Left ventricle myocardium superior (tissue), 1 donor: ENCODE data around the gene PRX. TPM values are rescaled to one million over a fixed set of nuclear protein-coding genes. Genes with fewer than 3 reads are reported as not detected.

ENCODE experiments used
- ATAC-seq: fragments of 200-7000 bp; cut with Tn5 transposase; one replicate; pipeline ENCODE4 v1.9.1; 2020; ENCODE audit warnings: mild to moderate bottlenecking, moderate library complexity
- DNase-seq: peaks from one replicate; pipeline ENCODE4 v3.0.0-alpha.2; 2020
- intact Hi-C: fragments of 100-400 bp; cut with micrococcal nuclease; formaldehyde crosslinking; loops from one replicate; pipeline ENCODE4 v1.11.0; 2022
- total RNA-seq: library from RNA; stranded (reverse); fragmentation: NEBNext Ultra II Directional; extraction: Animal tissue kit (Norgen Biotek cat#: 25700); gene quantifications from one replicate; pipeline ENCODE4 v1.2.1, GENCODE V29; 2021
- donor health status: DM: no; HTN: yes; CAD: no; lungs with severe emphysema.

Gene PRX
- total RNA-seq, 1 donor from 2014 or later: 4.1 TPM

GRCh38 chr19:40395956-40396355 is 17.2 kb downstream of the PRX start:
- DNase-seq (no peak), ATAC-seq (no peak)
- intact Hi-C loops: no loop called here

- intact Hi-C loops: no loop called here
- no peak for DNase-seq
- no peak for ATAC-seq
Measured at GRCh38 chr19:40394816-40395210, 18.4 kb downstream of the PRX start.

- intact Hi-C loops: no loop called here
- DNase-seq: no peak
- ATAC-seq: no peak
Measured at GRCh38 chr19:40393894-40394815, 19.0 kb downstream of the PRX start.

GRCh38 chr19:40392894-40393517 is 20.2 kb downstream of the PRX start:
- DNase-seq (no peak), ATAC-seq (peak; percentile 47)
- intact Hi-C loops: no loop called here

DNA sequence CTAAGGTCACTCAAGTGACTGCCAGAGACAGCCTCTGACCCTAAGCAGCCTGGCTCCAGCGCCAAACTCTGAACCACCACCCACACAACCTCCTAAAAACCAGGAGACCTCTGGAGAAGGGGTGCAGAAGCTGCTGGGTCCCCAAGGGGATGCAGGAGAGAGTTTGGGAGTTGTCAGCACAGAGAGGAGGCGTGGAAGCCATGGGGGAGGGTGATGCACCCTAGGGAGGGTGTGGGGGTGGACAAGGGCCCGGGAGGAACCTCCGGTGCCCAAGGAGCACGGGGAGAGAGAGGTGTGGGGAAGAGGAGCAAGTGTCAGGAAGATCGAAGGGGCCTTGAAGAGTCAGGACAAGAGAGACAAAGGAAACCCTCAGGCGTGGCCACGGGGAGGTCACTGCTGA is 21.1 kb downstream of the PRX start:
- no peak for DNase-seq
- intact Hi-C loops: no loop called here
- ATAC-seq: no peak

DNA sequence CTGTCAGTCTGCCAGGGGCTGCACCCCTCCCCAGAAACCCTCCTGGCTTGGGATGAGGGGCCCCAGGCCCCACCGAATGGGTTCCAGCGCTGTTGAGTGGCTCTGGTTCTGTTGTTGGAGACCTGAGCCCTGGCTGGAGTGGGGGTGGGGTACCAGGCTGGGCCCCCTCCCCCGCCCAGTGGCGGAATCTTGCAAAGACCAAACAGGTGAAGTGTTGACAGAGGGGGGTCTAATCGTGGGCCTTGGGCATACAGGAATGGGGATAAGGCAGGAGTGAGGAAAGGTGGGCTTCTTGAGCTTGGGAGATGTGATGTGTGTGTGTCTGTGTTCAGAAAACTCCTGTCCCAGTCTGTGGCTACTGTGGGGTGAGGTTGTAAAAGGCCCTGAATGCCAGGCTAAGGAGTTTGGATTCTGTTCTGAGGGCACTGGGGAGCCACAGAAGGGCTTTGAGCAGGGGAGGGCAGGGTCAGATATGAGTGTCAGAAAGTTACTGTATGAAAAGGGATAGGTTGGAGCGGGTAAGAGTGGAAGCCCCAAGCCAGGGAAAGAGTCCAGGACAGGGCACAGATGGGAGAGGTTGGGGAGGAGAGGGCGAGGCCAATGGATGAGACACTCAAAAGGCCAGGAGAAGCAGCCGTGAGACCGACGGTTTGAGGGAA is 23.0 kb downstream of the PRX start, which contains the start of gene HIPK4:
TSS of gene HIPK4 (minus strand) at position 98 of the 659 bp plus-strand sequence. CDS start 279 bp downstream, outside the sequence.
- no peak for ATAC-seq
- intact Hi-C loops: no loop called here
- DNase-seq: no peak

DNA sequence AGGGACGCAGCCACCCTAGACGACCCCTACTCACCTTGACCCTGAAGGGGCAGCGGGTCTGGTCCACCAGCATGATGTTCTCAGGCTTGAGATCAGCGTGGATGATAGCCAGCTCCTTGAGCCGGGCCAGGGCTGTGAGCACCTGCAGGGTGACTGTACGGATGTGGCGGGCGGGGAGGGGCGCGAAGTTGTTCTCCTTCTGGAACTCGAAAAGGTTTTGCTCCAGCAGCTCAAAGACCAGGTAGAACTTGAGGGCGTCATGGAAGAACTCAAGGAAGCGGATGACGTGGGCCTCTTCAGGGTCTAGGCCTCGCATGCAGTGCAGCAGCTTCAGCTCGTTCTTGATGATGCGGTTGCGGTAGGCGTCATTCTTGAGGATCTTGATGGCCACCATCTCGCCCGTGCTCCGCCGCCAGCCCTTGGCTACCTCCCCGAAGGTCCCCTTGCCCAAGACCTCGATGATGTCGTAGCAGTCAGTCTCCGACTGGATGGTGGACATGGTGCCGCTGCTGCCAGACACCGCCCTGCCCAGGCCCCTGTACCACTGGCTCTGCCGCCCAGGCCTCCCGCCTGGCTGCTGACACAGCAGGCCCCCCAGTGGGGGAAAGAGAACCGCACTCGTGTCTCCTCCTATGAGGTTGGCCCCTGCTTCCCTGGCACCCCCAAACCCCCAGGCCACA is 23.6 kb downstream of the PRX start:
- ATAC-seq: no peak
- intact Hi-C loops: no loop called here
- no peak for DNase-seq

GRCh38 chr19:40388481-40388880 is 24.7 kb downstream of the PRX start:
- intact Hi-C loops: no loop called here
- ATAC-seq: no peak
- no peak for DNase-seq

DNA sequence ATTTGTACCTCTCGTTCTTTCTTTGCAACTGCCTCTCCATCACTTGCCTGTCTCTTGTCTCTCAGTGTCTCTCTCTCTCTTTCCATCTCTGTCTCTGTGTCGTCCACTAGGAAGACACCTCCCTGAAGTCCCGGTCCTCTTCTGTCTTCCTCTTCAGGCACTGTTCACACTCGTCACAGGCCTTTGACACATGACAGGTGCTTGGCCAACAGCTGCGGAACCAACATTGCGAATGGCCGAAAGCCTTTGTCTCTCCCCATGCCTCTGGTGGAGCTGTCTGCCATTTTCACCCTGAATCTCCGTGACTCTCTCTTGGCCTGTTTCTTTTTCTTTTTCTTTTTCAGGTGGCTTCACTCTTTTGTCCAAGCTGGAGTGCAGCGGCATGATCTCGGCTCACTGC is 26.0 kb downstream of the PRX start:
- ATAC-seq (no peak), DNase-seq (no peak)
- intact Hi-C loops: no loop called here

GRCh38 chr19:40383668-40384248 is 29.4 kb downstream of the PRX start:
- DNase-seq (no peak), ATAC-seq (no peak)
- intact Hi-C loops: no loop called here

GRCh38 chr19:40381321-40381720 is 31.9 kb downstream of the PRX start:
- intact Hi-C loops: no loop called here
- DNase-seq: no peak
- no peak for ATAC-seq

- DNase-seq (no peak), ATAC-seq (no peak)
- intact Hi-C loops: no loop called here
Measured at GRCh38 chr19:40380199-40381037, 32.8 kb downstream of the PRX start.

DNA sequence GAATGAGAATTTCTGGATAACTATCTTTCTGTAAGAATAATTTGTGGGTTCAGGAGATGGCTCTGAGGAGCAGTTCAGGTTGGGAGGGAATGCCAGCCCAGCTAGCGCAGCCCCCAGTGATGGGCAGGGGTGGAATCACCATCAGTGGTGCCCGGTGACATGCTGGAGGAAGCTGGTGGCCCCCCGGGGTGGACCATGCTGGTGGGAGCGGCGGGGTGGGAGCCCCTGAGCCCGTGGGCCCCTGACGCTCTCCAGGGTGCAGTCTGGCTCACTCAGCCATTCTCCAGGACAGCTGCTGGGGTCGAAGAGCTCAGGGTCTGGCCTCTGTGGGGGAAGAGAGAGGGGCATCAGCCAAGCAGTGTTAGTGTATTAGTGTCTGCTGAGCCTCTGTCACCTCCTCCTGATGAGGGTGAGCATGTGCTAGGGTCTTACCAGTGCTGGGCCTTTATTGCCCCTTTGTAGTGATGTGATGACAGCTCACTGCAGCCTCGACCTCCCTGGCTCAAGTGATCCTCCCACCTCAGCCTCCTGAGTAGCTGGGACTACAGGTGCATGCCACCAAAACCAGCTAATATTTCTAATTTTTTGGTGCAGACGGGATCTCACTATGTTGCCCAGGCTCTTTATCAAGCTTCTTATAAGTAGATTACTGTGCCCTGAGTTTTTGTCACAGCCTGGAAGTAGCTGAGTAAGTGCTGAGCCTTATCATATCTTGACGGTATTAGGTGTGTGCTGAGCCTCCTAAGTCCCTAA is 33.6 kb downstream of the PRX start:
- ATAC-seq: no peak
- no peak for DNase-seq
- intact Hi-C loops: no loop called here

GRCh38 chr19:40378509-40378908 is 34.7 kb downstream of the PRX start:
- ATAC-seq (no peak), DNase-seq (no peak)
- intact Hi-C loops: no loop called here

DNA sequence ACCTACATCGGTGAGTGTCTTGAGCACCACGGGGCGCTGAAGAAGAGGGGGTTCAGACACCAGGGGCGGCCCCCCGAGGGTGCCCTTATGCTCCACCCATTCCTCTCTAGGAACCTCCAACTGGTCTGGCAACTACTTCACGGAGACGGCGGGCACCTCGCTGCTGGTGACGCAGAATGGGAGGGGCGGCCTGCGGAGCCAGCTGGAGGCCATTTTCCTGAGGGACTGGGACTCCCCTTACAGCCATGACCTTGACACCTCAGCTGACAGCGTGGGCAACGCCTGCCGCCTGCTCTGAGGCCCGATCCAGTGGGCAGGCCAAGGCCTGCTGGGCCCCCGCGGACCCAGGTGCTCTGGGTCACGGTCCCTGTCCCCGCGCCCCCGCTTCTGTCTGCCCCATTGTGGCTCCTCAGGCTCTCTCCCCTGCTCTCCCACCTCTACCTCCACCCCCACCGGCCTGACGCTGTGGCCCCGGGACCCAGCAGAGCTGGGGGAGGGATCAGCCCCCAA is 35.2 kb downstream of the PRX start:
- no peak for ATAC-seq
- DNase-seq: no peak

GRCh38 chr19:40376286-40376862 is 36.8 kb downstream of the PRX start:
- DNase-seq (no peak), ATAC-seq (no peak)
- intact Hi-C loops: no loop called here

More for the DNA sequence above, 35.2 kb downstream of the PRX start:
- intact Hi-C loops: no loop called here

GRCh38 chr19:40374084-40374483 is 39.1 kb downstream of the PRX start:
- DNase-seq (no peak), ATAC-seq (no peak)
- intact Hi-C loops: no loop called here
